GM20431 (cell line): ENCODE measurements around the gene PIGBOS1.

Source experiments
- in situ Hi-C: fragments of 300-500 bp; cut with MseI, MboI; formaldehyde crosslinking; loops from one replicate; pipeline ENCODE4 v1.15.0; 2020; ENCODE audit warnings: low sequenced_read_pairs; ENCODE audit not compliant: unreplicated experiment

PIGBOS1 gene

DNA sequence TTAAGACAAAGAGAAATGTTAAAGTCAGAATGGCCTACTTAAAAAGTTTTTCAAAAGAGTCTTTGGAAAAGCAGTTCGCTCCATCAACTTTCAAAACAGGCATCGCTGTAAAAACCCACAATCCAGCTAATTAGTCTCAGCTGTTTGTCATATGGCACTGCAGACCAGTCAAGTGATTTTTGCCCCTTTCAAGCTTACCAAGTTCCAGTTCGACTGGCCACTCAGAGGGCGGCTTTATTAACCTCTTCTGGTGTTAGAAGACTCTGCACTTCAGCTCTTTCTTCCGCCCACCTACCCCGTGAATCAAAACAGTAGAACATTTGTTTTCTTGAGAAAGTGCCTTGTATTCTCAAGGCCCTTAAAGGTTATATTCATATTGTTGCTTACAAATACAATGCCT, 48.6 kb downstream of the PIGBOS1 start:
- in situ Hi-C loops, result no loop called here

GRCh38 chr15:55268176-55268695, 50.7 kb downstream of the PIGBOS1 start:
- in situ Hi-C loops, result no loop called here

DNA sequence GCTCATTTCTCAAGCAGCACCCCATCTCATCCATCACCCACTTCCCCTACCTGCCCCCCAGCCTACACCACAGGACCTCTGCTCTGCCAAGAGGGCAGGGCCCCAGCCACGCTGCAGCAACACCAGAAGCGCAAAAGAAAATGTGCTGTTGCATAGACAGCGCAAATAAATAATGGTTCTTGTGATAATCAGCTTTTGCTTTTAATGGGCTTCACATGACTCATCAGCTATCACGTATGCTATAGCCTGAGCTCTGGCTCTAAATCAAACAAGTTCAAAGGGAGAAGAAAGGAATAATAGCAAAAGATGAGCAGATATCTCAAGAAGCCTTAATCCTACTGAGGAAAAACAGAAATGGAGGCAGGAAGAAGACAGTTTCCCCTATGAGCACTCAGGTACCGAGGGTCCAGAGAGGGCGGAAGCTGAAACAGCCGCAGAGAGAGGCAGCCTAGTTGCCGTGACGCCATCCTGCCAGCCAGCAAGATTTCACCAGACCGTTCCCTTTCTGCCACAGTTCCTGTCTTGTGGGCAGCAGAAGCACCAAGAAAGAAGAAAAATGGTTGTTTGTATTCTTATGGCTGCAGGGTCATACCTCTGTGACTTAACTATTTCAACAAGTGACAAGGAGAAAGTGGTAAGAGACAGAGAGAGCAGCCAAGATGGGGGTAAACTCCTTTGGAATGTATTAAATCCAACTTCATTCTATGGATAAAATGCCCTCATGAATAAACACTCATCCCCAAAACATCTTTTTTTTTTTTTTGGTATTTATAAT, 51.3 kb downstream of the PIGBOS1 start:
- in situ Hi-C loops, result no loop called here
